Measurements from ENCODE around the gene PARD3.
A peak's percentile ranks its signal among the peaks of the same experiment; 100 is the strongest.

PARD3 gene

GRCh38 chr10:34374356-34375045 is 440.6 kb downstream of the PARD3 start:
- H3K4me1 ChIP-seq (ENCODE audit: control insufficient read depth, insufficient read depth, low read length) = no peaks in the 10 kb centered on the region
- H3K27ac ChIP-seq (ENCODE audit: low read length) = no peak overlapping the region
- H3K27me3 ChIP-seq (ENCODE audit: control insufficient read depth in 1 of 2, insufficient read depth in 2 of 2, low read length in 2 of 2) = no peaks in the 10 kb centered on the region
- H3K9me3 ChIP-seq (ENCODE audit: control insufficient read depth in 2 of 2, low read length in 2 of 2) = no peaks in the 10 kb centered on the region
- no peak overlapping the region for H3K4me3 ChIP-seq (ENCODE audit: low read length in 2 of 2)
- H3K36me3 ChIP-seq (ENCODE audit: control insufficient read depth in 2 of 2, insufficient read depth in 2 of 2, low read length in 2 of 2) = peaks cover 0 to 3% of the 10 kb centered on the region in 2 donors
- no peak overlapping the region for H3K9ac ChIP-seq (ENCODE audit: low read length in 2 of 2)

GRCh38 chr10:34373211-34373610 is 441.9 kb downstream of the PARD3 start:
- Histone ChIP-seq H3K27ac (ENCODE audit: low read length) (no peak overlapping the region), H3K9me3 (ENCODE audit: control insufficient read depth in 2 of 2, low read length in 2 of 2) (no peaks in the 10 kb centered on the region), H3K36me3 (ENCODE audit: control insufficient read depth in 2 of 2, insufficient read depth in 2 of 2, low read length in 2 of 2) (peaks cover 0 to 3% of the 10 kb centered on the region in 2 donors), H3K9ac (ENCODE audit: low read length in 2 of 2) (no peak overlapping the region), H3K4me3 (ENCODE audit: low read length in 2 of 2) (peak overlapping the region; percentile 9 to 21), H3K27me3 (ENCODE audit: control insufficient read depth in 1 of 2, insufficient read depth in 2 of 2, low read length in 2 of 2) (no peaks in the 10 kb centered on the region), H3K4me1 (ENCODE audit: control insufficient read depth, insufficient read depth, low read length) (no peaks in the 10 kb centered on the region)

- H3K36me3 ChIP-seq (ENCODE audit: control insufficient read depth in 2 of 2, insufficient read depth in 2 of 2, low read length in 2 of 2) = peaks cover 3 to 4% of the 10 kb centered on the region in 2 donors
Observed at GRCh38 chr10:34372509-34372908, 442.6 kb downstream of the PARD3 start.

GRCh38 chr10:34370126-34370525 is 445.0 kb downstream of the PARD3 start:
- H3K27ac ChIP-seq (ENCODE audit: low read length) = no peak overlapping the region
- H3K9me3 ChIP-seq (ENCODE audit: control insufficient read depth in 2 of 2, low read length in 2 of 2) = no peaks in the 10 kb centered on the region
- H3K4me1 ChIP-seq (ENCODE audit: control insufficient read depth, insufficient read depth, low read length) = no peaks in the 10 kb centered on the region
- peaks cover 3 to 4% of the 10 kb centered on the region in 2 donors for H3K36me3 ChIP-seq (ENCODE audit: control insufficient read depth in 2 of 2, insufficient read depth in 2 of 2, low read length in 2 of 2)
- no peak overlapping the region for H3K4me3 ChIP-seq (ENCODE audit: low read length in 2 of 2)
- H3K27me3 ChIP-seq (ENCODE audit: control insufficient read depth in 1 of 2, insufficient read depth in 2 of 2, low read length in 2 of 2) = no peaks in the 10 kb centered on the region
- no peak overlapping the region for H3K9ac ChIP-seq (ENCODE audit: low read length in 2 of 2)

More at GRCh38 chr10:34372509-34372908, 442.6 kb downstream of the PARD3 start:
- Histone ChIP-seq H3K4me1 (ENCODE audit: control insufficient read depth, insufficient read depth, low read length) (no peaks in the 10 kb centered on the region), H3K9ac (ENCODE audit: low read length in 2 of 2) (no peak overlapping the region), H3K9me3 (ENCODE audit: control insufficient read depth in 2 of 2, low read length in 2 of 2) (no peaks in the 10 kb centered on the region), H3K27ac (ENCODE audit: low read length) (no peak overlapping the region), H3K4me3 (ENCODE audit: low read length in 2 of 2) (no peak overlapping the region), H3K27me3 (ENCODE audit: control insufficient read depth in 1 of 2, insufficient read depth in 2 of 2, low read length in 2 of 2) (no peaks in the 10 kb centered on the region)

DNA sequence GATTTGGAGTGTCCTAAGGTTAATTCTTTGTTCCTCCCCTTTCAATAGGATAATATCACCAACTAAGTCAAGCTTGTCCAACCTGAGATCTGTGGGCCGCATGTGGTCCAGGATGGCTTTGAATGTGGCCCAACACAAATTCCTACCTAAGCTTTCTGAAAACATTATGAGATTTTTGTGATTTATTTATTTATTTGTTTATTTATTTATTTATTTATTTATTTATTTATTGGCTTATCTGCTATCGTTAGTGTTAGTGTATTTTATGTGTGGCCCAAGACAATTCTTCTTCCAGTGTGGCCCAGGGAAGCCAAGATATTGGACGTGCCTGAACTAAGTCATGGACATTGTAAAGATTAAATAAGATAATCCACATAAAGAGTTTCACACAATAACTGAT is 446.0 kb downstream of the PARD3 start:
- H3K4me1 ChIP-seq (ENCODE audit: control insufficient read depth, insufficient read depth, low read length) = no peaks in the 10 kb centered on the region
- peaks cover 3 to 4% of the 10 kb centered on the region in 2 donors for H3K36me3 ChIP-seq (ENCODE audit: control insufficient read depth in 2 of 2, insufficient read depth in 2 of 2, low read length in 2 of 2)
- H3K9ac ChIP-seq (ENCODE audit: low read length in 2 of 2) = no peak overlapping the region
- H3K9me3 ChIP-seq (ENCODE audit: control insufficient read depth in 2 of 2, low read length in 2 of 2) = no peaks in the 10 kb centered on the region
- no peaks in the 10 kb centered on the region for H3K27me3 ChIP-seq (ENCODE audit: control insufficient read depth in 1 of 2, insufficient read depth in 2 of 2, low read length in 2 of 2)
- no peak overlapping the region for H3K27ac ChIP-seq (ENCODE audit: low read length)
- no peak overlapping the region for H3K4me3 ChIP-seq (ENCODE audit: low read length in 2 of 2)

- Histone ChIP-seq H3K9me3 (ENCODE audit: control insufficient read depth in 2 of 2, low read length in 2 of 2) (no peaks in the 10 kb centered on the region), H3K4me3 (ENCODE audit: low read length in 2 of 2) (no peak overlapping the region), H3K4me1 (ENCODE audit: control insufficient read depth, insufficient read depth, low read length) (no peaks in the 10 kb centered on the region), H3K27me3 (ENCODE audit: control insufficient read depth in 1 of 2, insufficient read depth in 2 of 2, low read length in 2 of 2) (no peaks in the 10 kb centered on the region), H3K9ac (ENCODE audit: low read length in 2 of 2) (no peak overlapping the region), H3K36me3 (ENCODE audit: control insufficient read depth in 2 of 2, insufficient read depth in 2 of 2, low read length in 2 of 2) (peaks cover 8 to 10% of the 10 kb centered on the region in 2 donors), H3K27ac (ENCODE audit: low read length) (no peak overlapping the region)
Observed at GRCh38 chr10:34364253-34365037, 450.7 kb downstream of the PARD3 start.

DNA sequence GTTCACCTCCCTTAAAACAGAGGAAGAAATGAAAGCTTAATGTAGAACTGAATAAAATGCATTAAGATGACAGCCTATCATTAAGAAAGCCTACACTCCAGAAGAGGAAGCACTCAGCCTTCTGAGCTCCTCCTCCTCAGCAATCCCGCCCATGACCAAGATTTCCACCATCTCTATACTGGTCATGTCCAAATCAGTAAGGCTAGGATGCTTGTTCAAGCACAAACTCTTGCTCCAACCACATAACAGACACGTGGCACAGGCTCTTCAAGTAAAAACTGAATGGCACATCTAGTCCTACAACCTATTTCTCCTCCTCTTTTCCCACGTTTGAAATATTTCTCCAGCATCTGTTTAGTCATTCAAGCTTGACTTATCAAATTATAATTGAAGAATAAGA is 454.1 kb downstream of the PARD3 start:
- H3K4me1 ChIP-seq (ENCODE audit: control insufficient read depth, insufficient read depth, low read length) = no peaks in the 10 kb centered on the region
- H3K9me3 ChIP-seq (ENCODE audit: control insufficient read depth in 2 of 2, low read length in 2 of 2) = no peaks in the 10 kb centered on the region
- H3K9ac ChIP-seq (ENCODE audit: low read length in 2 of 2) = no peak overlapping the region
- H3K27ac ChIP-seq (ENCODE audit: low read length) = no peak overlapping the region
- H3K4me3 ChIP-seq (ENCODE audit: low read length in 2 of 2) = no peak overlapping the region
- H3K36me3 ChIP-seq (ENCODE audit: control insufficient read depth in 2 of 2, insufficient read depth in 2 of 2, low read length in 2 of 2) = peaks cover 15 to 21% of the 10 kb centered on the region in 2 donors
- H3K27me3 ChIP-seq (ENCODE audit: control insufficient read depth in 1 of 2, insufficient read depth in 2 of 2, low read length in 2 of 2) = no peaks in the 10 kb centered on the region

DNA sequence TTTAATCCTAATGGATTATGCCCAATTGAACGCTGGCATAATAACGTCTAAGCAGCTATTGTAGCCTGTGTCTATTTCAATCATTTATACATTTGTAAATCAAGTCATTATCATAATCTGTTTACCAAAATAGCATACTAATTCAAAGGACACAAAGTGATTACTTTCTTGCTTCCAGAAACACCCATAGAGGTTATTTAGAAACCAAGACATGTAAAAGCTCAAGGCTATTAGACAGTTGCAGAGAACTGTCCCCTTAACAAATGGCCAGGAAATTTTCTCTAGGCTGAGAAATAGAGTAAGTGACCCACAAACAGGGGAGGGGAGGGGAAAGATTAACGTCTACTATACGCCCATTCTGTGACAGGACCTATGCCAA is 455.7 kb downstream of the PARD3 start:
- Histone ChIP-seq H3K27me3 (ENCODE audit: control insufficient read depth in 1 of 2, insufficient read depth in 2 of 2, low read length in 2 of 2) (no peaks in the 10 kb centered on the region), H3K4me1 (ENCODE audit: control insufficient read depth, insufficient read depth, low read length) (no peaks in the 10 kb centered on the region), H3K9me3 (ENCODE audit: control insufficient read depth in 2 of 2, low read length in 2 of 2) (no peaks in the 10 kb centered on the region), H3K9ac (ENCODE audit: low read length in 2 of 2) (no peak overlapping the region), H3K4me3 (ENCODE audit: low read length in 2 of 2) (no peak overlapping the region), H3K36me3 (ENCODE audit: control insufficient read depth in 2 of 2, insufficient read depth in 2 of 2, low read length in 2 of 2) (peaks cover 20 to 29% of the 10 kb centered on the region in 2 donors), H3K27ac (ENCODE audit: low read length) (no peak overlapping the region)

- H3K4me3 ChIP-seq (ENCODE audit: low read length in 2 of 2) = no peak overlapping the region
- H3K27ac ChIP-seq (ENCODE audit: low read length) = no peak overlapping the region
- H3K4me1 ChIP-seq (ENCODE audit: control insufficient read depth, insufficient read depth, low read length) = no peaks in the 10 kb centered on the region
- H3K9me3 ChIP-seq (ENCODE audit: control insufficient read depth in 2 of 2, low read length in 2 of 2) = no peaks in the 10 kb centered on the region
- H3K9ac ChIP-seq (ENCODE audit: low read length in 2 of 2) = no peak overlapping the region
- H3K36me3 ChIP-seq (ENCODE audit: control insufficient read depth in 2 of 2, insufficient read depth in 2 of 2, low read length in 2 of 2) = peaks cover 20 to 31% of the 10 kb centered on the region in 2 donors
- no peaks in the 10 kb centered on the region for H3K27me3 ChIP-seq (ENCODE audit: control insufficient read depth in 1 of 2, insufficient read depth in 2 of 2, low read length in 2 of 2)
Observed at GRCh38 chr10:34358729-34359434, 456.2 kb downstream of the PARD3 start.

- H3K9me3 ChIP-seq (ENCODE audit: control insufficient read depth in 2 of 2, low read length in 2 of 2) = no peaks in the 10 kb centered on the region
- H3K9ac ChIP-seq (ENCODE audit: low read length in 2 of 2) = no peak overlapping the region
- H3K4me1 ChIP-seq (ENCODE audit: control insufficient read depth, insufficient read depth, low read length) = no peaks in the 10 kb centered on the region
- H3K4me3 ChIP-seq (ENCODE audit: low read length in 2 of 2) = no peak overlapping the region
- H3K36me3 ChIP-seq (ENCODE audit: control insufficient read depth in 2 of 2, insufficient read depth in 2 of 2, low read length in 2 of 2) = peaks cover 20 to 26% of the 10 kb centered on the region in 2 donors
- no peak overlapping the region for H3K27ac ChIP-seq (ENCODE audit: low read length)
- no peaks in the 10 kb centered on the region for H3K27me3 ChIP-seq (ENCODE audit: control insufficient read depth in 1 of 2, insufficient read depth in 2 of 2, low read length in 2 of 2)
Observed at GRCh38 chr10:34356463-34356862, 458.6 kb downstream of the PARD3 start.

Measured in stomach smooth muscle (tissue), 2 donors.